ENCODE data around the gene PTPRT.
"Not testable (repeated sequence)": the region's sequence is repeated elsewhere in the genome, so short reads cannot be mapped to it uniquely, and the experiment has no call there.

The PTPRT gene

DNA sequence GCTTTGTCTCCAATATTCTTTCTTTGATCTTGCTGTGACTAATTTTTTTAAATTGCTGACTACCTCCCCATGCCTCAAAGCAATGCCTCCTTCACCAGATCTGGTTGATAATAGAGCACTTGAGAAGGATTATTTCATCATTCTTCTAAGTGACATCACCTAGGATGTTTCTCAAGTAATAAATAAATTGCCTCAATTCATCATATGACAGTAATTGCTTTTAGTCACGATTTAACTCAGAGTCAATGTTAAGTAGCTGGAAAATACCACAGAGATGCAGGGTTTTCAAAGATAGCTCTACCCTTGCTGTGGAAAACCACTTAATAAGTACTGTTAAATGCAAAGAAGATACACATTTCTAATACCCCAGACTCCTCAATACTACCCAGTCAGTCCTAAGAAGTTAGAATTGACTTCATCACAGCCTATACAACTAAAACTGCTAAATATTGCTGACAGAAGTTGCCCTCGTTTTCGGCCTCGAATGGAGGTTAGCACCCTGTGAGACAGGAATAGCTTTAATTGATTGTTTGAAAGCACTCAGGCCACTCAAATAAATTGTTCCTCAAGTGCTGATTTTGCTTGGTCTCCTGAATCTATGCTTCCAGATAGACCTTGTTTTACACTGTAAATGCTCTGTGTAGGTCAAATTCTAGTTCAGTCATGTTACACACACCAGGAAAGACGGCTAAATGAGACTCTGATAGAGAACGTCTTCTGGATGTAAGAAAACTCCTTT is 931.0 kb downstream of the PTPRT start:
- DNase-seq, result no peak

DNA sequence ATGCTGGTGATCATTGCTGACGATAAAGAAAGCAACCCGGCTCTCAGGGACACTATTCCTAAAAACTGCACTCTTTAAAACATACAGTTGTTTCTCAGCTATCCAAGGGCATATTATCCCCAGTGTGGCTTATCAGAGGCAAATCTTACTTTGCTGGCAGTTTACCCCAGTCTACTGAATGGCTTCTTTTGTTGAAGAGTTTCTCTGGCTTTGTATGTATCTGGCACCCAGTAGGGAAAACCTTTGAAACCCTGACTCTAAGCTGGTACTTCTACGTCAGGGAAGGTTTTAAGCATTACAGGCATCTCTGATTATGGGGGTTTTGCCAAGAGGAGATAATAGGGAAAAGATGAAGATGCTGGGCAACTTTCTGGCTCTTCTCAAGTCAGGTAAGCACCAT is 933.9 kb downstream of the PTPRT start:
- DNase-seq, result no peak

DNA sequence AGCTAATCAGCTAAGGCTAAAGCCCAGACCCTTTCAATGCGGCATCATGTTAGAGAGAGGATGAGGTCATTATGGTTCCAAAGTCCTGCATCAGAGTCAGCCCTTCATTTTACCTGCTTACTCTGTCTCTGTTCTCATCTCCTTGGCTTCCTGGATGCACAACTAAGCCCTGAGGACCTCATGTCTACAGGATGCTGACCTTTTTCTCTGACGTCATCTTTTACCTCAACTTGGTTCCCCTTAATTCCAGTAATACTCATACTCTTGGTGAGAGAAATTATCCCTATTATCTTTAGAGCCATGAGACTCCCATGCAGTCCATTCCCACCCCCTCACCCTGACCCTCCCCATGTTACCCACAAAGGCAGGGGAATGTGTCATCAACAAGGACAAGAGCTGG is 935.0 kb downstream of the PTPRT start:
- no peak for DNase-seq

DNA sequence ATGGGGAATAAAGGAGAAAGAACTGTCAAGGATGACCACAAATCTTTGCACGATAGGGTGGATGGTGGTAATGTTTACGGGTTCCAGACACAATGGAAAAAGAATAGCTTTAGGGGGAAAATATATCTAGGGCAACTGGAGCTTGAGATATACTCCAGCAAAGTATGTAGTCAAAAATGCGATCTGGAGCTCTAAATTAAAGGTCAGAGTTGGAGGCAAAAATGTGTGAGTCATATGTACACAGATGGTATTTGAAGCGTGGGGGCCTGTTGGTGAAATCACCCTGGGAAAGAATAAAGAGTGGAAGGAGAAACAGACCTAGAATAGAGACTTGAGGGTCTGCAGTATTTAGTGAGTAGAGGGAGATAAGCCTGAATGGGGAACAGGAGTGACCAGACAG is 937.6 kb downstream of the PTPRT start:
- no peak for DNase-seq

DNA sequence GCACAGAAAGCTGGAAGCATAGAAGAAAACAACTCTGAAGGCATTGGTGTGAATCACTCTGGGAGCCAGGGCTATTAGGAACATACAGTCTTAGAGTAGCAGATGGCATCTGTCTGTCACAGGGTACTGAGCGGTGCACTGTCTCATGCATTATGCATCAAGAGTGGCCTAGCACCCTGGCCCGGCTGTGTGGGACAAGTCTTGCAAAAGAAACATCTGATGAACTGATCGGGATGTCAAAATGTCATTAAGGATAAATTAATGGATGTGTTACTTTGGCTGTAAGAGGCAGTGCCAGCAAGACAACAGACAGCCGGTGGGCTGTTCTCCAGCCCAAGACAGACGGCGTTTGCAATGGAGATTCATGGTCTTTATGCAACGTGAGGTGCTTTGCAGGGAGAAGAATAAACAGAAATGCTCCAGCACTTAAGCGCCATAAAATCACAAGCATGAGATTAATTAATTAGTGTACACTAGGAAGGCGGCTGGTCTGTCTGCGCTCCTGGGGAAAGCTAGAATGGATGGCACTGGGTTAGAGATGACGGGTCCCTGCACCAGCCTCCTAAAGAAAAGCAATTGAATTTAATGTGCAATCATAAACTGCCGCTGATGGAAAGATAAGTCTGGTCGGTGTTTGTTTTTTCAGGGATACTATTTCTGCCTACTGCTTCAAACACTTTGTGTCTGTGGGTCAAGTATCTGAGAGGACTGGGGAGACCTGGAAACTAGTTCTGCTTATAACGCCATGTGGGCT is 970.9 kb downstream of the PTPRT start:
- no peak for DNase-seq

DNA sequence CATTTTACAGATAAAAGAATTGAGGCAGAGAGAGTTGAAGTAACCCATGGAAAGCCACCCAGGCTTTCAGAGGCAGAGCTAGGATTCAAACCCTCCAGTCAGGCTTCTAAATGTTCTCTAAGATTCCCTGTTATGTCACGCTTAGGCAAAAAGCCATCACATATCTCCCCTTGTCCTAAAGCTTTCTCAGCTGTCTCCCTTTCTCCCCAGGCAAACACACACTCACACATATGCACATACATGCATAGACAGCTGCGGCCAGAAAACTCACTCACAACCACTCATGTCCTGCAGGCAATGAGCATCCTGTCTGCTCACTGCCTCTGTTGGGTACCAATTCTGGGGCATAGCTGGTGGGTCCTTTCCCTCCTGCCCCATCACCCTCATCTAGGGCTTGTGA is 975.6 kb downstream of the PTPRT start:
- DNase-seq, result no peak

DNA sequence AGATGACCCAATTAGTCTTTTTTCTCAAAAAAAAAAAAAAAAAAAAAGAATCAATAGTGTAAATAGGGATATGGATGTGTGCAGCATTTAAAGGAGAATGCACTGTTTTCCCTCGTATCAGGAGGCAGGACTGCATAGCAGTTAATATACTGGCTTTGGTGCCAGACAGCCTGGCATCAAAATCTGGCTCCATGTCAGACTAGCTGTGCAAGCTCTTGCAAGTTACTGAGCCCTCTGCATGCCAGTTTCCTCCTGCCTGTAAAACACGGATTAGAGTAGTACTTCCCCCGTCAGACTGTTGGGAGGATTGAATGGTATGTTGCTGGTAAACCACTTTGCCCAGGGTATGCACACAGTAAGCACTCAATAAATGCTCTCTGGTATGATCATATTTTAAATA is 977.3 kb downstream of the PTPRT start:
- no peak for DNase-seq

DNA sequence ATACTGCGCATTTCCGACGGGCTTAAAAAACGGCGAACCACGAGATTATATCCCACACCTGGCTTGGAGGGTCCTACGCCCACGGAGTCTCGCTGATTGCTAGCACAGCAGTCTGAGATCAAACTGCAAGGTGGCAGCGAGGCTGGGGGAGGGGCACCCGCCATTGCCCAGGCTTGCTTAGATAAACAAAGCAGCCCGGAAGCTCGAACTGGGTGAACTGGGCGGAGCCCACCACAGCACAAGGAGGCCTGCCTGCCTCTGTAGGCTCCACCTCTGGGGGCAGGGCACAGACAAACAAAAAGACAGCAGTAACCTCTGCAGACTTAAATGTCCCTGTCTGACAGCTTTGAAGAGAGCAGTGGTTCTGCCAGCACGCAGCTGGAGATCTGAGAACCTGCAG is 983.1 kb downstream of the PTPRT start:
- not testable (repeated sequence) for DNase-seq

DNA sequence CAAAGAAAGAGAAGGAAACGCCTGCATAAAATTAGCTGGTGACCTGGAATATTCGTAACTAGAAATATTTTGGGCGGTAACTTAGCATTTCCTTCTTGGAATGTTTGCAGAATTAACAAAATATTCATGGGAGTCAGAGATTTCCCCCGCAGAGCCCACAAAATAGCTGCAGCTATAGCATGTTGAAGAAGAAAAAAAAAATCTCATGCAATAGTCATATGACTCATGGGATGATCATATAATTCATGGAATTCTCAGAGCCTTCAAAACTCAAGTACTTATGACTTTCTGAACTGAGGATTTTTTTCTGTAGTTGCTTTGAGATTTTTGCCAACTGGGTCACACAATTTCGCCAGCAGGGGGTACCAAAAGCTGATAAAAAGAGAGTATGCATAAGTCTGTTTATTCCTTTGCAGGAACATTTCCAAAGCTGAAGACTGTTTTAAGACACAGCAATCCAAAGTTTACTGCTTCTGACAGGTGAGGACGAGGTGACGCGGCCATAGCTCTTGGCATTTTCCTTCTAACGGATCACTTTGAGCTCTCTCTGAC is 985.5 kb downstream of the PTPRT start:
- no peak for DNase-seq

DNA sequence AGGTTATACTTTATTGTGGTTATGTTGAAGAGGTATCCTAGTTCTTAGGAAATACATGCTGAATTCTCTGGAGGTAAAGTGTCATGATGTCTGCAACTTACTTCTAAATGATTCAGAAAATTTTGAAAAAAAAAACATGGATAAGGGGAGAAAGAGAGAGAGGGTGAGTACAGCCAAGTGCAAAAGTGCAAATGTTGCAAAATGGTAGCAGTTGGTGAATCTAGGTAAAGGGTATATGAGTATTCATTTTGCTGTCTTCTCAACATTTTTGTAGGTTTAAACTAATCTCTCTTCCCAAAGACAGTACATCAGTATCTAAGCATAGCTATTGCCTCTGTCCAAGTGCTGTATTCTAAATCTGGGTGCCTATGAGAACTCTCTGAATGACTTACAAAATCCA is 992.1 kb downstream of the PTPRT start:
- DNase-seq, result no peak

DNA sequence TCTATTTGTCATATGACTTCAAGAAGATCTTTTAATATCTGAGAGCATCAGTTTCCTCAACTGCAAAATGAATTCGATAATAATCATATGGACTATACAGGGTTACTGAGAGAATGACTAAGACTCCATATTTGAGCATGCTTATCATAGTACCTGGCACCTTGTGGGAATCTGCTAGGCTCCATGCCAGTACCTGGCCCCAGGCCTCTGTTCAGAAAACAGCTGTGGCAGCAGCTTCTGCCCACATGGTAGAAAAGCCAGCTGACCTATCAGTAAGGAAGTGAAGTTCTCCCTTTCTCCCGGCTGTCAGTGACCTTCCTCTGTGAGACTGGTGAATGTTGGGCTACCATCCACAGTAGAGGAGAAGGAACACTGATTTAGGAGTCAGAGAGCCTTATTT is 996.6 kb downstream of the PTPRT start:
- DNase-seq, result no peak

DNA sequence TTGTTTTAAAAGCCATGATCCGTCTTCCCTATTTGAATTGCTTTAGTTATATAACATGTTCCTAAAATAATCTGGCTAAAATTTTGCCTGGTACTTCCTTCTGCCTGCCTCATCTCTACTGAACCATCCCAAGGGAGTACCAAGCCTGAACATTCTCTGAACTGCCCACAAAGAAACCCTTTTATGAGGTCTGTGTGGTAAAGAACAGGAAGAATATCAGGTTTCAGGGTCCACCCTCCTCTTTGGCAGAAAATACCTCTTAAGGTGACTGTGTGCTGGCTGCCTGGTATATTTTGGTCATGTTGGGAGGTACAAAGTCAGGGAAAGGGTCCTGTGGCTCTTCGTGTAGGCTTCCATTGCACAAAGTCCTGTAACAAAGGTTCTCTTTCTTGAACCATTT is 997.4 kb downstream of the PTPRT start:
- no peak for DNase-seq

DNA sequence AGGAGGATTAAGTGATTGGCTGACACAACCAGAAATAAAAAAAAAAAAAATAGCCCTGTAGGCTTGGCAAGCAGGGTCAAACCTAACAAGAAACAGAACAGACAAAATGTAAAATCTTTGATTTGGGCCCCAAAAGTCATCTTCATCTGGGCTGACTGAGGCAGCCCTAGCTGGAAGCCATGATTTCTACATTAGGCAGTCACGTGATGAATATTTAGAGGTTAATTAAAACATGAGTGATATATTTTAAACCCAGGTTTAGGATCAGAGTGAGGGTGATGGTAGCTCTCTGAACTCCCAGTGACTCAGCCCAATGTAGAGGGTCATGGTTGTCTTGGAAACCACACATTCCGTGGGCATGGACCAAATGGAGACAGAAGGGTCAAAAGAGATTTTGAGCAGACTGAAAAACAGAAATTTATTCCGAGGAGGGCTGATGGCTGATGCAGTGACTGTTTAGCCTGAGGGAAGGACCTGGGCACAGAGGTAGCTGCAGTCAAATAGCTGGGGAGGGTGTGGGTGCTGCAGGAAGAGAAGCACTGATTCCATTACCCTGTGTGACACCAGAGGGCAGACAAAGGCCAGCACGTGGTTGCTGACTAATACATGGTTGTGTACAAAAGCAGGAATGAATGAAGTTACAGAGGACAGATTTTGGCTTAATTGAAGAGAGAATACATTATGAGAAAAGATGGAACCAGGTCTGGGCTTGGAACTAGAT is 998.4 kb downstream of the PTPRT start:
- DNase-seq, result no peak

DNA sequence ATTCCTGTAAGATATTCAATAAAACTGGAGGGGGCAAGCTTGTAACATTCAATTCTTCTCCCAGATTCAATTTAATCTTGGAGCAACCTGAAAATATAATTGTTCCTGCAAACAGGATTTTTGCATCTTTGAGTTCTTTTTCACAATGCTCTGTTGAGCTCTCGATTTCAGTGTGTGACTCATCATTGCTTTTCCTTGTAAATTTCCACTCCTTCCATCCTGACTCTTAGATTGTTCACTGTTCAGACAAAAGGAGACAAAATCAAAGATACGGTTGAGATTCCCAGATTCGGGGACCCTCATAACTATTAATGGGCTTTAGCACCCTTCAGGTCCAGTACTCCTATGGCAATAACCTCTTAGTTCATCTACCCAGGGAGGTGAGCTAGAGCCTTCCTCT is 999.6 kb downstream of the PTPRT start:
- no peak for DNase-seq

DNA sequence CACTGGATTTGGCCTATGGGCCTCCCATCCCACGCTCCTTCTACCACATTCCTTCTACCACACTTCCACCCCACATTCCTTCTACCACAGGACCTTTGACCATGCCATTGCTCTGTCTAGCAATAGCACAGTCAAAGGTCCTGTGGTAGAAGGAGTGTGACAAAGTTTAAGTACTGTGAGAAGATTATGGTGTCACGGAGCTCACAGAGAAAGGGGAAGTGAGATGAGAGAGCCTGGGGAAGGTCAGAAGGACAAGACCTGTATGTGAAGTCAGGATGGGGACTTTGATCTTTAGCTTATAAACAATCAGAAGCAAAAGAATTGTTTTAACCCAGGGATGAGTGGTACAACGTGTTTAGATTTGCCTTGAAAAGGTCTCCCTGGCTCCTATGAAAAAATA is 1003.4 kb downstream of the PTPRT start:
- no peak for DNase-seq

DNA sequence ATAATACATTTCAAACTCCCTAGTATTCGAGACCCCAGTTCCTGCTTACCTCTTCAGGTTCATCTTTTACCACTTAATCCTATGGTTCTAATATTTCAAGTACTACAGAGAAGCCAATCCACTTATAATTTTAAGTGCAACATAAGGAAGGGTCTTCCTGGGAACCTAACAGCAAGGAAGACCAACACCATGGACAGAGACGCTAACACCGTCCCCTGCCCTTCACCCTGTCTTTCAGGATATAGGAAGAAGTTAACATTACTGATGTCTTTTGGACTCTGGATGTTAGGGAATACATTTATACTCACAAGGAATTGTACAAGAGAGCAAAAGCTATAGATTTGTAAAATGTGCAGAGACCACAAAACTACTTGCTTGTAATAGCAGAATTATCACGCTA is 1006.6 kb downstream of the PTPRT start:
- no peak for DNase-seq

DNA sequence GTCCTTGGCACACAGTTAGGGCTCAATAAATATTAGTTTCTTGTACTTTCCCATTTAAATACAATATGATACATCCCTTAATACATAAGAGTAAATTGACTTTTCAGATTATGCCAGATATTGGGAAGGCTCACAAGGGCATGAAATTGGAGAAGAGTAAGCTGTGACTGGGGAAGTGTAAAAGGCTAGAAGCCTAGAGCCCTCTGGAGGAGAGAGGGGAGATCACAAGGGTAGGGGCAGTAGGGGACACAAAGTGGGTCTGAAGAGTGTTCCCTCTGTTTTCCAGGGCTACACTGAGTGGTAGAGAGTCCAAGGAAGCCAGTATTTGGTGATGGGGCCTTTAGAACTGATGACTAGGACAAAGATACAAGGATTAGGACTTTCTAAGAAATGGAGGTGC is 1008.6 kb downstream of the PTPRT start:
- no peak for DNase-seq

DNA sequence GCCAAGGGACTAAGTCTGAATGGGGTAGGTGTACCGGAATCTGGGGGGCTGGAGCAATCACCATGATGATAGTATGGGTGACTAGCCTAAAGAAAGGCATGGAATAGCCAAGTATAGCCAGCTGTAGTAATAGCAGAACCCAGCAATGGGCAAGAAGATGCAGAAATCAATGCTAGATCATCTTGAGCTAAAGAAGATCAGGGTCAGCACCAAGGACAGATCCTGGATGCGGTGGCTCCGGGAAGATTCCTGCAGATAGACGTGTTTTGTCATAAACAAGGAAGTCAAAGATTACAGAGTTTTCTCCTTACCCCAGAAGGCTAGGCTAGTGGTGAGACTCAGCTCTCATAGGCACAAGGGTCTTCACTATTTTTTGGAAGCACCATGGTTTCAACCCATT is 1009.9 kb downstream of the PTPRT start:
- no peak for DNase-seq

DNA sequence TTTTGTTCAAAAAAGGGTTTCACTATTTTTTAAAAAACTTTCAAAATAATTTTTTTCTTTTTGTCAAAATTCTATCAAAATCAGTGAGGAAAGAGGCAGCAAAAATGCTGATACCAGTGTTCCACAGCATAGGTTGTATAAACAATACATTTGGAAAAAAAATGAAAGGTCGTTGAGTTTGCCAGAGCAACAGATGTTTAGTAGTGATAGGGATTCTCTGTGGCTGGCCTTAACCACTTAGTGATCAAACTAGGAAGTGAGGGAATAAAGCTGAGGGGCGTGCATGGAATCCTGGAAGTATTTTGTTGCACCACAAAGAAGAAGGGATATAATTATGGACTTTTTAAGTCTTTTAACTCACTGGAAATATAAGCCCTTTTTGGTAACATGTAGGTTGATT is 1016.3 kb downstream of the PTPRT start:
- no peak for DNase-seq

DNA sequence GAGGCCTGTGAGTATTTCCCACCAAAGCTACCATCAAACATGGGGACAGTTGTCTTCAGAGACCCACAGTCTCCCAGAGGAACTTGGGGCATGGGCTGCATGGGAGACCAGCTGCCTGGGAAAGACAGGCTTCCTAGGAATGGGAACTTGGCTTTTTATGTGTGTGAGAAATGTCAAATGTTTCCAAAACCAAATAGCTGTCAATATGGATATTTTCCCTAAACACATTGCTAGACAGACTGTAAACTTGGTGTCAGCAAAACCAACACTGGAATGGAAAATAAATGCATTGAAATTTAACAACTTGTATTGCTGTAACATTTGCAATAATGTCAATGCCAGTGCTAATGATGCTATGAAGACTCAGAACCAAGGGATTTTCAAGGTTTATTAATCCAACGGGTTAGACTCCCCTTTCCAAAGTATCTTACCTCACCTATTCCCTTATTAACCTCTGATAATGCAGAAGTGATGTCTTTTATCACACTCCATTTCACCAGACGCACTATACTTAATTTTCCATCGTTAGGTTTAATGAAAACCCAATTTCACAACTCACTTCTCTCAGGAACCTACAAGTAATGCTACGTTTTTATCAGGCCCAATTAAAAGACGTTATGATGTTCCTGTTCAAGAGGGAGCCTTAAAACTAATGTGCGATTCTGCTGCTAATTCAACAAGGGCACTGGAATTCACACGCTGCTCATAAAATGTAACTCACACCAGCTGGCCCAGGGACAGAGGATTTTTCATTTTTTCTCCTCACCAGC is 1025.4 kb downstream of the PTPRT start:
- no peak for DNase-seq

DNA sequence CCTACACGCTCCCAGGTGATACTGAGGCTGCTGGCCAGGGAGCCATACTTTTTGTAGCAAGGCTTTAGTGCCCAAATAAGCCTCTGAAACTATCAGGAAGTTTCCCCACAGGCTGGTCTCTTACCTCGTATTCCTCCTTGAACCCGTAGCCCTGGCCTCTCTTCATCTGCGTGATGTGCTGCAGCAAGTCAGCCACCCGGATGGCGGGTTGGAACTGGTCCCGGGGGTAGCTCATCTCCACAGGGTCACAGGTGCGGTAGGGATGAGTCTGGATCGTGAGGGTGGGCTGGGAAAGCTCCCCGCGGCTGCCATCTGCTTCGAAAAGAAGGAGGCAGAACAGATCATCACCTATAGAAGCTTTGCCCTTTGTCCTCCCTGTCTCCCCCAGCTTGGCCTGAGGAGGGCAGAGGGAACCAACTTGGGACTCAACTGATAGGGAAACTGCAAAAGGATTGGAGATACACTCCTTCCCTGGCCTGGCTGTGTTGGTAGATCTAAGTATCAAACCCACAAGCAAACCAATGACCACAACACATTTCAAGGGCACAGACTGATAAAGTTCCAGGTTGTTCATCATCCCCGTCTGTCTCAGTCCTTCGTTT is 1028.4 kb downstream of the PTPRT start:
- DNase-seq, result no peak

DNA sequence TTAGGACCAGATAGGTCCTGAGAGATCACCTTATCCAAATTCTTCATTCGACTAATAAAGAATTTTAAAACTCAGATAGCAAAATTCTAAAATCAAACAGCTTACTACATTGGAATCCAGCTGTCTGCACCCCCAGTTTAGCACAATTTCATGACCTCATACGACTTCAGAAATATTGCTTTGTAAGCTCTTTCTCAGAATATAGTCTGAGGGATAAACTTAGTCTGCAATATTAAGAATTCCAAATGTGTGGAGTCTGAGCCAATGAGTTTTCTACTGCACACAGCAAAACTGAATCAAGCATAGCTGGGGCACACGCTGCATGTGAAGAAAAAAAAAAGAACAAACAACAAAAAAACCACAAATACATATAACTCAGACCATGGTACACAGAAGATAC is 1029.9 kb downstream of the PTPRT start:
- no peak for DNase-seq

DNA sequence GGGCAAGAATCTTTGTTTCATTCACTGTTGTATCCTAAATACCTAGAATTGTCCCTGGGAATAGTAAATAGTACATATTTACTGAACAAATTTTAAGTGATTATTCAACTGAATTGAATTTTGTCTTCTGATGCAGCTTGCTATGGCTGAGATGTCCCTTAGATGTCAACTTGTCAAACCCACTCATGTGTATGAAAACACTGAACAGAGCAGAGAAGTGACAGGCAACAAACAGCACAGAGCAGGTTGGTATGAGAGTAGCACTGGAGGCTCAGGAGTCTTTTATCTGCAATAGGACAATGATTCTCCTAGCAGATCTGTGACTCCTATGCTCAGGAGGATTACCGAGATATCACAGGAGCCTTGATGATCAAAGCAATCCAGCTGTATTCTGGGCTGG is 1031.4 kb downstream of the PTPRT start:
- no peak for DNase-seq
